ENCODE measurements around the gene DPYD. TPM values are rescaled to one million over a fixed set of nuclear protein-coding genes. Genes with fewer than 3 reads are reported as not detected.

Gene DPYD
- total RNA-seq, 1 donor from 2014 or later: 12.8 TPM

GRCh38 chr1:97140611-97141010, 780.2 kb downstream of the DPYD start:
- Mint-ChIP-seq H3K27me3 (ENCODE audit: unreplicated experiment) (peaks cover 2% of the 10 kb centered on the region), H3K9me3 (ENCODE audit: unreplicated experiment) (peaks cover 10% of the 10 kb centered on the region), H3K27ac (ENCODE audit: unreplicated experiment) (no peak overlapping the region), H3K36me3 (ENCODE audit: unreplicated experiment) (no peaks in the 10 kb centered on the region), H3K4me1 (ENCODE audit: low read depth, unreplicated experiment) (peaks cover 46% of the 10 kb centered on the region), H3K4me3 (ENCODE audit: unreplicated experiment) (no peak overlapping the region)
- TF ChIP-seq, protein P1, sequence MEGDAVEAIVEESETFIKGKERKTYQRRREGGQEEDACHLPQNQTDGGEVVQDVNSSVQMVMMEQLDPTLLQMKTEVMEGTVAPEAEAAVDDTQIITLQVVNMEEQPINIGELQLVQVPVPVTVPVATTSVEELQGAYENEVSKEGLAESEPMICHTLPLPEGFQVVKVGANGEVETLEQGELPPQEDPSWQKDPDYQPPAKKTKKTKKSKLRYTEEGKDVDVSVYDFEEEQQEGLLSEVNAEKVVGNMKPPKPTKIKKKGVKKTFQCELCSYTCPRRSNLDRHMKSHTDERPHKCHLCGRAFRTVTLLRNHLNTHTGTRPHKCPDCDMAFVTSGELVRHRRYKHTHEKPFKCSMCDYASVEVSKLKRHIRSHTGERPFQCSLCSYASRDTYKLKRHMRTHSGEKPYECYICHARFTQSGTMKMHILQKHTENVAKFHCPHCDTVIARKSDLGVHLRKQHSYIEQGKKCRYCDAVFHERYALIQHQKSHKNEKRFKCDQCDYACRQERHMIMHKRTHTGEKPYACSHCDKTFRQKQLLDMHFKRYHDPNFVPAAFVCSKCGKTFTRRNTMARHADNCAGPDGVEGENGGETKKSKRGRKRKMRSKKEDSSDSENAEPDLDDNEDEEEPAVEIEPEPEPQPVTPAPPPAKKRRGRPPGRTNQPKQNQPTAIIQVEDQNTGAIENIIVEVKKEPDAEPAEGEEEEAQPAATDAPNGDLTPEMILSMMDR (IDR thresholded peaks at IDR 0.05; ENCODE audit: partially characterized antibody, unreplicated experiment): no peak
- DNase-seq: no peak

GRCh38 chr1:97139512-97139911, 781.3 kb downstream of the DPYD start:
- peaks cover 2% of the 10 kb centered on the region for H3K27me3 Mint-ChIP-seq (ENCODE audit: unreplicated experiment)
- peaks cover 43% of the 10 kb centered on the region for H3K4me1 Mint-ChIP-seq (ENCODE audit: low read depth, unreplicated experiment)
- no peaks in the 10 kb centered on the region for H3K36me3 Mint-ChIP-seq (ENCODE audit: unreplicated experiment)
- TF ChIP-seq, protein P1 (IDR thresholded peaks at IDR 0.05; ENCODE audit: partially characterized antibody, unreplicated experiment): no peak
- H3K4me3 Mint-ChIP-seq (ENCODE audit: unreplicated experiment): no peak overlapping the region
- H3K27ac Mint-ChIP-seq (ENCODE audit: unreplicated experiment): peak overlapping the region; percentile 60
- H3K9me3 Mint-ChIP-seq (ENCODE audit: unreplicated experiment): peaks cover 10% of the 10 kb centered on the region
- DNase-seq: no peak

- no peak for DNase-seq
- Mint-ChIP-seq H3K27ac (ENCODE audit: unreplicated experiment) (peak overlapping the region; percentile 99), H3K4me1 (ENCODE audit: low read depth, unreplicated experiment) (peaks cover 43% of the 10 kb centered on the region), H3K9me3 (ENCODE audit: unreplicated experiment) (peaks cover 10% of the 10 kb centered on the region), H3K36me3 (ENCODE audit: unreplicated experiment) (no peaks in the 10 kb centered on the region), H3K4me3 (ENCODE audit: unreplicated experiment) (peak overlapping the region; percentile 49), H3K27me3 (ENCODE audit: unreplicated experiment) (peaks cover 2% of the 10 kb centered on the region)
- TF ChIP-seq, protein P1 (IDR thresholded peaks at IDR 0.05; ENCODE audit: partially characterized antibody, unreplicated experiment): no peak
Observed at GRCh38 chr1:97138515-97139032, 782.3 kb downstream of the DPYD start.

GRCh38 chr1:97137862-97138514, 782.8 kb downstream of the DPYD start:
- no peaks in the 10 kb centered on the region for H3K36me3 Mint-ChIP-seq (ENCODE audit: unreplicated experiment)
- DNase-seq: peak; percentile 22
- peaks cover 2% of the 10 kb centered on the region for H3K27me3 Mint-ChIP-seq (ENCODE audit: unreplicated experiment)
- peaks cover 10% of the 10 kb centered on the region for H3K9me3 Mint-ChIP-seq (ENCODE audit: unreplicated experiment)
- TF ChIP-seq, protein P1 (IDR thresholded peaks at IDR 0.05; ENCODE audit: partially characterized antibody, unreplicated experiment): peak; percentile 81
- H3K27ac Mint-ChIP-seq (ENCODE audit: unreplicated experiment): peak overlapping the region; percentile 99
- H3K4me3 Mint-ChIP-seq (ENCODE audit: unreplicated experiment): peak overlapping the region; percentile 49
- peaks cover 43% of the 10 kb centered on the region for H3K4me1 Mint-ChIP-seq (ENCODE audit: low read depth, unreplicated experiment)

DNA sequence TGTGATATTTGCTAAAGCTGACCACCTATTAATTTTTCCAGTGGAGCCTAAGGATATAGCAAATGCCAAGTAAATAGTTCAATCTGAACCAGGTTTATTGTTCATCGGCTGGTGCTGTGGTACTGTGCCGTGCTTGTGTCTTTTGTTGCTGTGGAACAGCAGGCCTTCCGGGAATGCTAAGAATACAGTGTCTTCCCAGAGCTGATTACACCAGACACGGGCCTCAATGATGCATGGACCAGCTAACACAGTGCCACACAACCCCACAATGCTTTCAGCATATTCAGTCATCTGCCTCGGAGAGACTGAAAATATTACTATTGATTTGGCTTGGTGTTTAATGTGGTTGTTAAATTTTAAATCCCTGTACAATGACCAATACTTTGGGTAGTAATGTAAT, 783.8 kb downstream of the DPYD start:
- TF ChIP-seq, protein P1 (IDR thresholded peaks at IDR 0.05; ENCODE audit: partially characterized antibody, unreplicated experiment): no peak
- H3K36me3 Mint-ChIP-seq (ENCODE audit: unreplicated experiment): no peaks in the 10 kb centered on the region
- peaks cover 43% of the 10 kb centered on the region for H3K4me1 Mint-ChIP-seq (ENCODE audit: low read depth, unreplicated experiment)
- no peak overlapping the region for H3K4me3 Mint-ChIP-seq (ENCODE audit: unreplicated experiment)
- no peak for DNase-seq
- peaks cover 2% of the 10 kb centered on the region for H3K27me3 Mint-ChIP-seq (ENCODE audit: unreplicated experiment)
- peak overlapping the region; percentile 99 for H3K27ac Mint-ChIP-seq (ENCODE audit: unreplicated experiment)
- peaks cover 10% of the 10 kb centered on the region for H3K9me3 Mint-ChIP-seq (ENCODE audit: unreplicated experiment)

Measured in glutamatergic neuron (in vitro differentiated cells).